ENCODE results near the gene PDCL2.

The PDCL2 gene

GRCh38 chr4:55543858-55544257 lies 48.2 kb downstream of the PDCL2 start:
- DNase-seq (ENCODE audit: extremely low read depth in 1 of 2, low read depth in 1 of 2) = no peak

DNA sequence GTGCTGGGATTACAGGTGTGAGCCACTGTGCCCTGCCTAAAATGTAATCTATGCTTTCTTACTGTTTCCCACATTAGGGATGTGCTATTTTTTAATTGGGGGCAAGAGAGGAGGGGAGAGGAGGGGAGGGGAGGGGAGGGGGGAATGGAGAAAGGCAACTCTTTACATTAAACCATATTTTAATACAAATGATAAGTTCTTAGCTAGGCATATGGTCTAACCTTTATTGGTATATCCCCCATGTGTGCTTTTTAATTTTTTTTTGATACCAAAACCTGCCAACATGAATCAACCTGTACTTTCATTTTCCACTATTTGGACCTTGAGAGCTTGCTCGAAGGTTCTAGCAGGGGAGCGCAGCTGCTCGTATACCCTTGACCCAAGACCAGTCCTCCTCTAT lies 51.8 kb downstream of the PDCL2 start:
- no peak for DNase-seq (ENCODE audit: extremely low read depth in 1 of 2, low read depth in 1 of 2)

- DNase-seq (ENCODE audit: extremely low read depth in 1 of 2, low read depth in 1 of 2) = no peak
Observed at GRCh38 chr4:55539658-55540057, 52.4 kb downstream of the PDCL2 start.

- DNase-seq (ENCODE audit: extremely low read depth in 1 of 2, low read depth in 1 of 2) = no peak
Observed at GRCh38 chr4:55538531-55538930, 53.5 kb downstream of the PDCL2 start.

DNA sequence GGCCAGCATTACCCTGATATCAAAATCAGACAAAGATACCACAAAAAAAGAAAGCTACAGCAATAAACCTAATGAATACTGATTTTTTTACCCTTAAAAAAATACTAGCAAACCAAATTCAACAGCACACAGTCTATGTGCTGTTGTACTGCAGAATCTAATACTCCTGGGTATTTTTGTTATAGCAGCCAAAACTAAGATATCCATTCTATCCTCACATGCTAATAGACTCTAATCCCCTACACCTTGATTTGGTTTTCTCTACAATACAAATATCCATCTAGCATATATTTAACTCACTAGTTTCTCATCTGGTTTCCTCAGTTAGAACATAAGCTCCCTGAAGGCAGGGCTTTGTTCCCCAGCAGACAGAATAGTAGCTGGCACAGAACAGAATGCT lies 57.7 kb downstream of the PDCL2 start:
- no peak for DNase-seq (ENCODE audit: extremely low read depth in 1 of 2, low read depth in 1 of 2)

- DNase-seq (ENCODE audit: extremely low read depth in 1 of 2, low read depth in 1 of 2) = no peak
Observed at GRCh38 chr4:55530691-55531090, 61.4 kb downstream of the PDCL2 start.

DNA sequence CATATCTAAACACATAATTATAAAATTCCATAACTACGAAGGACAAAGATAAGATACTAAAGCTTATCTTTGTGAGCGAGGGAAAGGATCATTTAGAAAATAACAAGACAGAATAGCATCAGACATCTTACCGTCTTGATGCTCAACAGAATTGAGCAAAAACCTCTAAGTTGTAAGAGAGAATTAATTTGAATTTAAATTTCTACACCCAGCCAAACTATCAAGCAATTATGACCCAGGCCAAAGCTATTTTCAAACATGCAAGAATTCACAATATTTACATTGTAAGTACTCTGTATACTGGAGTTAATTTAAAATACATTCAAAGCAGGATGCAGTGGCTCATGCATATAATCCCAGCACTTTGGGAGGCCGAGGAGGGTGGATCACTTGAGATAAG lies 61.9 kb downstream of the PDCL2 start:
- no peak for DNase-seq (ENCODE audit: extremely low read depth in 1 of 2, low read depth in 1 of 2)

- DNase-seq (ENCODE audit: extremely low read depth in 1 of 2, low read depth in 1 of 2) = no peak
Observed at GRCh38 chr4:55528491-55528890, 63.6 kb downstream of the PDCL2 start.

- DNase-seq (ENCODE audit: extremely low read depth in 1 of 2, low read depth in 1 of 2) = no peak
Observed at GRCh38 chr4:55524844-55525571, 67.0 kb downstream of the PDCL2 start.

DNA sequence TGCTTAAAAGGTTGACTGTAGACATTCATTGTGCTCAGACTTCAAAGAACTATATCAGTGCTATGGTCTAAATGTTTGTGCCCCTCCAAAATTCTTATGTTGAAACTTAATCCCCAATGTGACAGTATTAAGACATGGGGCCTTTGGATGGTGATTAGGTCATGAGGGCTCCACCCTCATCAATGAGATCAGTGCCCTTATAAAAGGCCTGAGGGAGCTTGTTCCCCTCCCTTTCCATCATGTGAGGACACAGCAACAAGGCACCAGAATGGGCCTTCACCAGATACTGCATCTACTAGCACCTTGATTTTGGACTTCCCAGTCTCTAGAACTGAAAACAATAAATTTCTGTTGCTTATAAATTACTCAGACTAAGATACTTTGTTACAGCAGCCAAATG lies 73.6 kb downstream of the PDCL2 start:
- no peak for DNase-seq (ENCODE audit: extremely low read depth in 1 of 2, low read depth in 1 of 2)

DNA sequence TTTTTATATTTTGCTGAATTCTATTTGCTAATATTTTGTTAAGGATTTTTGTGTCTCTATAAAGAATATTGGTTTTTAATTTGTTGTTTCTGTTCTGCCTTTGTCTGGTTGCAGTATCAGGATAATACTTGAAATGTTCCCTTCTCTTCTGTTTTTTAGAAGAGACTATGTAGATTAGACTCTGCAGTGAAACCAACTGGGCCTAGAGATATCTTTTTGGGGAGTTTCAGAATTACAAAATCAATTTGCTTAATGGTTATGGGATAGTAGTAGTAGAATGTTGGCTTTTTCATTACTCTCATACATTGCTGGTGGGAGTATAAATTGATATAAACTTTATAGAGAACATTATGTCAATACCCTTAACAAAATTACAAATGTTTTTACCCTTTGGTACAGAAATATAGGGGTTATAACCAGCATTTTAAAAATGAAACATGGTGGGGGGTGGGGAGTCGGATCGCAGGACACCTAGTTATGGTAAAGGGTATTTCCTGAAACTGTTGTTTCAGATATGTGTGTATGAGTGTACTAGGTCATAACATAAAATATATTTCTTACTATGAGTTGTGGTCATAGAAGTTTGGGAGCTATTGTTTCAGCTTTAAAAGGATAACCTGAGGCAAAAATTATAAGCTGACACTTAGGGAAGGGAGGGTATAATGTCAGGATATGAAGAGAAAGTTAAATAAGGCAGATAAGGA lies 74.4 kb downstream of the PDCL2 start:
- no peak for DNase-seq (ENCODE audit: extremely low read depth in 1 of 2, low read depth in 1 of 2)

DNA sequence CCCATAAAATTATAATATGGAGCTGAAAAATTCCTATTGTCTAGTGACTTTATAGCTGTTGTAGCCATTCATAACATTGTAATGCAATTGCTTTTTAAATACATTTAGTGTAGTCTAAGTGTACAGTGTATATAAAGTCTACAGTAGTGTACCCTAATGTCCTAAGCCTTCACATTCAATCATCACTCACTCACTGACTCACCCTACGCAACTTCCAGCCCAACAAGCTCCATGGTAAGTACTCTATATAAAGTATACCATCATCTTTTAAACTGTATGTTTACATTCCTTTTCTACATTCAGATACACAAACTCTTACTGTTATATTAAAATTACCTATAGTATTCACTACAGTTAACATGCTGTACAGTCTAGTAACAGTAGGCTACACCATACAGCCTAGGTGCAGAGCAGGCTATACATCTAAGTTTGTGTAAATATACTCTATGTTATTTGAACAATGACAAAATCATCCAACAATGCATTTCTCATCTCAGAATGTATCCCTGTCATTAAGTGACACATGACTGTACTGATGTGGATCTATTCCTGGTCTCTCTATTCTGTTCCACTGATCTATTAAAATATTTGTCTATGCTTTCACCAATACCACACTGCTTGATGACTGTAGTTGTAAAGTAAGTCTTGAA lies 79.0 kb downstream of the PDCL2 start:
- DNase-seq (ENCODE audit: extremely low read depth in 1 of 2, low read depth in 1 of 2) = no peak

DNA sequence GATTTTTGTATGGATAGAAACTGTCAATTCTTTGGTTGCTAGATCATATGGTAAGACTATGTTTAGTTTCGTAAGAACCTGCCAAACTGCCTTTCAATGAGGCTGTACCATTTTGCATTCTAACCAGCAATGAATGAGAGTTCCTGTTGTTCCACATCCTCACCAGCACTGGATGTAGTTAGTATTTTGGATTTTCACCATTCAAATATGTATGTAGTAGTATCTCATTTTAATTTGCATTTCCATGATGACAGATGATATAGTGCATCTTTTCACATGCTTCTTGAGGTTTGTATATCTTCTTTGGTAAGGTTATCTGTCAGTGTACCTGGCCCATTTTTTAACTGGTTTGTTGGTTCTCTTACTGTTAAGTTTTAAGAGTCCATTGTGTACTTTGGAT lies 80.0 kb downstream of the PDCL2 start:
- no peak for DNase-seq (ENCODE audit: extremely low read depth in 1 of 2, low read depth in 1 of 2)

DNA sequence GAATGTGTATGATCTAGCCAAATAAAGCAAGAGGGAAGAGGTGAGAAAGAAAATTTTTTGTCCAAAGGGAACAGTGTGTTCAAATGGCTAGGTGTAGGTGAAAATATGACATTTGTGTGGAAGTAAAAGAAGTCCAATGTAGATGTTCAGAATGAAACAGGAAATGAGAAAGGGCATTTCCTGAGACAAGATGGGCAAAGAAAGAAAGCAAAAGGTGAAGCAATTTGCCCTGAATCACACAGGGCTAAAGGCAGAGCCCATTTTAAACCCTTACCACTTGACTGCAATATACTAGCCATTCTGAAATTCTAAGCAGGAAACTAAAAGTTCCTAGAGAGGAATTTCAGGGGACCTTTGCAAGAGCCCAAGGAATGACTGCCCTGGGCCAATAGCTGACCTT lies 81.4 kb downstream of the PDCL2 start:
- no peak for DNase-seq (ENCODE audit: extremely low read depth in 1 of 2, low read depth in 1 of 2)

DNA sequence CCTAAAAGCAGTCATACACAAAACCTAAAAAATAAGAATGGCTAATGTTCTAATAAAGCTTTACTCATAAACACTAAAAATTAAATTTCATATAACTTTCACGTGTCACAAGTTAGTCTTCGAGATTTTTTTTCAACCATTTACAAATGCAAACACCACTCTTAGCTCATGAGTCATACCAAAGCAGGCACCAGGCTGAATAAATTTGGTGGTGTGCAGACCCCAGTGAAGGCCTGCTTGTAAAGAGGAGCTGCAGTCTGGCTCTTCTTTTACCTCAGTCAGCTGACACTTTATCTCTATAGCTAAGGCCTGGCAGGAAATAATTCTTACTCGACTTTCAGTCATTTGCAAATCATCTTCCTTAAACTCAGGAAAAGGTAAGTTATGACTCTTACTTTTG lies 82.8 kb downstream of the PDCL2 start:
- DNase-seq (ENCODE audit: extremely low read depth in 1 of 2, low read depth in 1 of 2) = no peak

- no peak for DNase-seq (ENCODE audit: extremely low read depth in 1 of 2, low read depth in 1 of 2)
Observed at GRCh38 chr4:55507612-55508011, 84.4 kb downstream of the PDCL2 start.
